ENCODE data around the gene SMARCD3. TPM values are rescaled to one million over a fixed set of nuclear protein-coding genes. Genes with fewer than 3 reads are reported as not detected.

Gene SMARCD3
- total and polyA plus RNA-seq, 2 of the 4 experiments (the other 2 are of a cell fraction), result 37.5 to 48.5 TPM

GRCh38 chr7:151198945-151199848 lies 49.3 kb downstream of the SMARCD3 start:
- peak; percentile 46 for ATAC-seq (ENCODE audit: low read depth)
- no peak overlapping the region for H3K27ac ChIP-seq (ENCODE audit: insufficient read depth, low read length)
- no peak overlapping the region for H2BK120ac ChIP-seq (ENCODE audit: low read depth, low read length)
- H3K4ac ChIP-seq (ENCODE audit: low read depth, low read length), result no peak overlapping the region
- intact Hi-C loops (cut with micrococcal nuclease), result no loop called here
- no peaks in the 10 kb centered on the region for H3K9me1 ChIP-seq (ENCODE audit: insufficient read depth, low read length)
- ChIA-PET CTCF (no interaction called here), POLR2A (ENCODE audit: unreplicated experiment) (no interaction called here)
- H3K9me3 ChIP-seq (ENCODE audit: control insufficient read depth, insufficient read depth, low read length), result no peaks in the 10 kb centered on the region
- no TSS peak for BruUV-seq (replicated peaks)
- H3K27me3 ChIP-seq (ENCODE audit: control insufficient read depth, insufficient read depth, low read length), result peaks cover 92% of the 10 kb centered on the region
- H4K8ac ChIP-seq (ENCODE audit: low read depth in 2 of 2, low read length in 2 of 2), result no peak overlapping the region
- H3K23ac ChIP-seq (ENCODE audit: low read depth, low read length), result no peak overlapping the region
- no peak overlapping the region for H2BK20ac ChIP-seq (ENCODE audit: low read depth, low read length)
- no peak overlapping the region for H2AFZ ChIP-seq (replicated peaks; ENCODE audit: low read length, poor library complexity)
- H3K4me3 ChIP-seq (ENCODE audit: insufficient read depth, low read depth, low read length), result no peak overlapping the region
- H3K4me2 ChIP-seq (ENCODE audit: low read depth, low read length), result no peak overlapping the region
- no peaks in the 10 kb centered on the region for H3K4me1 ChIP-seq (ENCODE audit: control insufficient read depth, insufficient read depth, low read length)
- no peak overlapping the region for H2BK5ac ChIP-seq (ENCODE audit: low read depth, low read length, poor library complexity, severe bottlenecking)
- dilution Hi-C loops (cut with HindIII; ENCODE audit: low sequenced_read_pairs, unreplicated experiment), result no loop called here
- TF ChIP-seq NFE2L2 (IDR thresholded peaks at IDR 0.05; ENCODE audit: low read depth, low read length) (no peak), ELK1 (IDR thresholded peaks at IDR 0.05; ENCODE audit: borderline replicate concordance, low read depth, low read length) (no peak), CHD1 (IDR thresholded peaks at IDR 0.05; ENCODE audit: low read depth, low read length) (no peak), RFX5 (IDR thresholded peaks at IDR 0.05; ENCODE audit: low read depth, low read length) (no peak), RAD21 (IDR thresholded peaks at IDR 0.05; ENCODE audit: low read length) (no peak), MXI1 (IDR thresholded peaks at IDR 0.05; ENCODE audit: borderline replicate concordance, low read depth, low read length) (no peak), CTCF (conservative IDR thresholded peaks at IDR 0.05; ENCODE audit: low read depth, low read length) (no peak), FOS (IDR thresholded peaks at IDR 0.05; ENCODE audit: low read depth, low read length) (no peak), CEBPB (IDR thresholded peaks at IDR 0.05; ENCODE audit: low read depth, low read length) (no peak), MAZ (IDR thresholded peaks at IDR 0.05; ENCODE audit: borderline replicate concordance, low read depth, low read length) (no peak), USF2 (IDR thresholded peaks at IDR 0.05; ENCODE audit: low read depth, low read length) (no peak), BHLHE40 (IDR thresholded peaks at IDR 0.05; ENCODE audit: low read depth, low read length) (no peak), MAFK (IDR thresholded peaks at IDR 0.05; ENCODE audit: low read depth, low read length) (no peak), RCOR1 (IDR thresholded peaks at IDR 0.05; ENCODE audit: insufficient replicate concordance, low read length) (no peak)
- H3K18ac ChIP-seq (ENCODE audit: low read depth, low read length), result no peak overlapping the region
- no peak overlapping the region for H3K9ac ChIP-seq (ENCODE audit: low read depth, low read length)
- no peak overlapping the region for H4K91ac ChIP-seq (ENCODE audit: insufficient read depth, low read depth, low read length)
- H3K36me3 ChIP-seq (ENCODE audit: control insufficient read depth, insufficient read depth, low read length), result no peaks in the 10 kb centered on the region
- H3K14ac ChIP-seq (replicated peaks; ENCODE audit: low read depth, low read length), result no peak overlapping the region
- no peak overlapping the region for H4K5ac ChIP-seq (ENCODE audit: low read depth, low read length)
- no peak overlapping the region for H2BK15ac ChIP-seq (ENCODE audit: low read depth, low read length)
- 7% methylated on average over 12 of the region's 30 CpGs; no CpG with 5 or more reads in 1 of the 2 experiments for WGBS, 2 experiments (ENCODE audit: extremely low coverage in 2 of 2, insufficient read length in 1 of 2)
- H2AK5ac ChIP-seq (ENCODE audit: low read depth, low read length), result no peak overlapping the region
- no peaks in the 10 kb centered on the region for H4K20me1 ChIP-seq (ENCODE audit: insufficient read depth, low read length)
- no peaks in the 10 kb centered on the region for H3K79me1 ChIP-seq (ENCODE audit: low read depth in 1 of 2, low read length in 2 of 2)
- no peak for DNase-seq
- no peak overlapping the region for H3K56ac ChIP-seq (ENCODE audit: extremely low read depth, insufficient read depth, low read length)
- H2AK9ac ChIP-seq (replicated peaks; ENCODE audit: low read depth, low read length, poor library complexity), result no peak overlapping the region
- in situ Hi-C loops (cut with MboI; ENCODE audit: low sequenced_read_pairs), result no loop called here
